NT2/D1 (cell line): ENCODE data around the gene MED26.

ENCODE experiments used
- YY1 ChIP-seq: IDR thresholded peaks from 2 replicates; pipeline ENCODE4 v1.6.1; 2011; ENCODE audit not compliant: insufficient read length, insufficient read depth
- ZNF274 ChIP-seq: IDR thresholded peaks from 2 replicates; pipeline ENCODE4 v1.6.1; 2011; ENCODE audit warnings: mild to moderate bottlenecking, low read depth, low read length

- TF ChIP-seq YY1 (no peak), ZNF274 (no peak)
Observed at GRCh38 chr19:16605553-16605994, 22.4 kb downstream of the MED26 start.
